Measurements from ENCODE around the gene RAMACL.
"Not testable (repeated sequence)": the region's sequence is repeated elsewhere in the genome, so short reads cannot be mapped to it uniquely, and the experiment has no call there.

Gene RAMACL

DNA sequence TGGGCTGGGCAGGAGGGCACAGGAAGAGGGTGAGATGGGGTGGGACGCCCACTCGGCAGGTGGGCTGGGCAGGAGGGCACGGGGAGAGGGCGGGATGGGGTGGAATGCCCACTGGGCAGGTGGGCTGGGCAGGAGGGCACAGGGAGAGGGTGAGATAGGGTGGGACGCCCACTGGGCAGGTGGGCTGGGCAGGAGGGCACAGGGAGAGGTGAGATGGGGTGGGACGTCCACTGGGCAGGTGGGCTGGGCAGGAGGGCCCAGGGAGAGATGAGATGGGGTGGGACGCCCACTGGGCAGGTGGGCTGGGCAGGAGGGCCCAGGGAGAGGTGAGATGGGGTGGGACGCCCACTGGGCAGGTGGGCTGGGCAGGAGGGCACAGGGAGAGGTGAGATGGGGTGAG lies 4.7 kb downstream of the RAMACL start:
- not testable (repeated sequence) for H3K27ac ChIP-seq, H3K4me3 ChIP-seq

DNA sequence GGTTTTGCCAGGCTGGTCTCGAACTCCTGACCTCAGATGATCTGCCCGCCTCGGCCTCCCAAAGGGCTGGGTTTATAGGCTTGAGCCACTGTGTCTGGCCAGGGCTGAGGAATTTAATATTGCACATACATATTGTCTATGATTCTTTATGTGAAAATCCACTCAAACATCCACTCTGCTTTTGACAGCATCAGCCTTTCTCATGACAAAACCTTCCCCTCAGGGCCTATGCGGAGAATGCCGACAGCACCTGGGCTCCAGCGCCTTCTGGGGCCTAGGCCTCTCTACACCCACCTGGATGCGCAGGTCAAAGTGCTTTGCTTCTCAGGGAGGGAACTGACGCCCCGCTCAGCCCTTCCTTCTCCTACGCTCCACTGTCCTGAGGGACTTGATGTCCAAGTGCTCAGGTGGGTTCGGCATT lies 5.4 kb downstream of the RAMACL start:
- Histone ChIP-seq H3K27ac (no peak overlapping the region), H3K4me3 (no peak overlapping the region)

DNA sequence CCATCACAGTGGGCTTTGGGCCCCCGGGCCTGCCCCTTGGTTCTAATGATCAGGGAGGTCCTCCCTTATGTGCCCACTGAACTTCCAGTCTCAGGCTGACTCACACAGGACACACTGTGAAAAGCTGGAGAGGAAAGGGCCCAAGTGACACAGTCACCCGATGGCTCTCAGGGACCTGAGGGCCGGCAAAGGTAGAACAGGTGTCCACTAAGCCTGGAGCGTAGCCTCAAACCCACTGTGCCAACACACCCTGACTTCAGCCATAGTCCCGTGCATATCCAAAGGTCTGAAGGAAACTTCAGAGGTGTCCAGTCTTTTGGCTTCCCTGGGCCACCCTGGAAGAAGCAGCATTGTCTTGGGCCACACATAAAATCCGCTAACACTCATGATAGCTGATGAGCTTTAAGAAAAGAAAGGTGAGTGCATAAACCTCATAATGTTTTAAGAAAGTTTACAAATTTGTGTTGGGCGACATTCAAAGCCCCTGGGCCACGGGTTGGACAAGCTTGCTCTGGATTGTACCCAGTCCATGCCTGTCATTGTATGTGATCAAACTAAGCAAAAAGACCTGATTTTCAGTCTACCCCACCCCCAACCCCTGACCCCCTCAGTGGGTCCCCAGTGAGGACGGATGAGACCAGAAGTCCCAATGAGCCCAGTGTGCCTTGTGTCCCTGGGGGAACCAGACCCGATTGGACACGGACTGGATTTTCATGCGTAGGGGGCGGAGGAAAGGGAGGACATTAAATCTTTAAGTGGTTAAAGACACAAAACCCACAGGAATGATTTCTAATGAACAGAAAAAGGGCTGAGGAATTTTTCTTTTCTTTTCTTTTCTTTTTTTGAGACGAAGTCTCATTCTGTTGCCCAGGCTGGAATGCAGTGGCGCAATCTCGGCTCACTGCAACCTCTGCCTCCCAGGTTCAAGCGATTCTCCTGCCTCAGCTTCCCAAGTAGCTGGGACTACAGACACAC lies 6.1 kb downstream of the RAMACL start:
- no peak overlapping the region for H3K27ac ChIP-seq
- H3K4me3 ChIP-seq = no peak overlapping the region

DNA sequence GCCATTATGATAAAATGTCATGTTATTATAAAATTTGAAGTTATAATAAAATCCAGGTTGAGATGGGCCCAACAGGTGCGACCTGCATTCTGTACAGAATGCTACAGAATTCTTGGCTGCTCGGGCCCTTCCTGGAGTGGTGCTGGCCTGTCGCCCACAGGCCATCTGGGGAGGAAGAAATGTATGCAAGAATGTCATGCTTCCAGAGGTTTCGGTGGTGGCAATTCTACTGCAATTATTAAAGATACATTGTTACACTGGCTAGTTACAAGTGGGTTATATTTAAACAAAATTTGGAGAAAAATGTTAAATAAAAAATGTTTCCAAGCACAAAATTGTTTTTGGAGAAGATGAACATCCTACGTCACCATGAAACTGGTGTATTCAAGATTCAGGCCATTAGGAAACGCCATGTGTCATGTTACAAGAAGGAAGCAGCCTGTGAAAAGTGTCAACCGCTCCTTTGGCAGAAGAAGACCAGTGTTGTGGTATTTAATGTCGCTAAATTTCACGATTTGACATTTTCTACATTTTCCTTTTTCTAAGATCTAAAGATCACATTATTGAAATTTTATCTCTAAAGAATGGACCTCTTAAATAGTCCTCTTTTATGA lies 7.1 kb downstream of the RAMACL start:
- H3K27ac ChIP-seq = no peak overlapping the region

DNA sequence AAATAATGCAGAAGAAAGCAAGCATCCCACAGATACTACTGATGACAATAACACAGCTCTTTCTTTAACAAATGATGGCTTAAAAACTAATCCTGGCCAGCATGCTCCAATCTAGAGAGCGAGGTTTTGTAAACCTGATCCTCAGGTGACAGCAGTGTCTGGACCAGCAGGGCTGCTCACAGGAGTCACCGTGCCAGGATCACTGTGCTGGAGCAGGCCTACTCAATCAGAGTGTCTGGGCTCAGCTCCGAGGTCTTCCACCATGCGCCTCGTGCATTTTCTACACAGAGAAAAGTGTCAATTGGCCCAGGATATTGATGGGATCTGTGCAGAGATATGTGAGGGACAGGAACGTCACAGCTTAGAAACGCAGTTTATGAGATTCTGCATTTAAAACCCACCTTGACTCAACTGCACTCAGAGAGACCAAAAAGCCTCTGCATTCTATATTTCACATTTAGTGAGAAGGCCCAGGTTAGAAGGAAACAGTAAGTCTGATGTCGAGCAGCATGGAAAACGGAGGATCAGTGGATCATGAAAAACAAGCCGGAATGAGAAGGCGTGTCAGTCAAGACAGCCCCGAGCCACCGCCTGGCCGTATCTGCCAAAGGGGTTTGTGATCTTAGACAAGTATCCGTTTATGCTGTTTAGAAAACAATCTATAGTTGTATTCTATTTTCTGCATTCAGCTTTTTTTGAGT lies 7.8 kb downstream of the RAMACL start:
- Histone ChIP-seq H3K27ac (no peak overlapping the region), H3K4me3 (no peak overlapping the region)

More for the DNA sequence above, 7.1 kb downstream of the RAMACL start:
- no peak overlapping the region for H3K4me3 ChIP-seq

DNA sequence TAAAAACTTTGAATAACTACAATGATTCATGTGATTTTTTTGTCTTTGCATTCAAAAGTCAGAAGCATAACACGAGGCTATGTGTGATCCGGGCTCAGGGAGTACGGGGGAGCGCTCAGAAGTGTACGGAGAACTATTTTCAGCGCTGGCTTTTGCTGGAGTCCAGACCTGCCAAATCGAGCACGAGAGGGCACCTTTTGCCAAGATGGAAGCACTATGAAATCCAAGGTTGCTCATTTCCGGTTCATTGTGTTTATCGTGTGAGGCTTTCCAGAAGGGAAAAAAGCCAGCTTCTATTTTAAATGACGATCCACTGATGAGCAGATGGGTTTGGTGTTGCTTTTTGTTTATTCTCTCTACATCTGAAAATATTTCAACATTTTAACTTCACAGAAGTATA lies 11.3 kb downstream of the RAMACL start:
- no peak overlapping the region for H3K4me3 ChIP-seq
- H3K27ac ChIP-seq = peak overlapping the region in 1 of 21 experiments; percentile 2

DNA sequence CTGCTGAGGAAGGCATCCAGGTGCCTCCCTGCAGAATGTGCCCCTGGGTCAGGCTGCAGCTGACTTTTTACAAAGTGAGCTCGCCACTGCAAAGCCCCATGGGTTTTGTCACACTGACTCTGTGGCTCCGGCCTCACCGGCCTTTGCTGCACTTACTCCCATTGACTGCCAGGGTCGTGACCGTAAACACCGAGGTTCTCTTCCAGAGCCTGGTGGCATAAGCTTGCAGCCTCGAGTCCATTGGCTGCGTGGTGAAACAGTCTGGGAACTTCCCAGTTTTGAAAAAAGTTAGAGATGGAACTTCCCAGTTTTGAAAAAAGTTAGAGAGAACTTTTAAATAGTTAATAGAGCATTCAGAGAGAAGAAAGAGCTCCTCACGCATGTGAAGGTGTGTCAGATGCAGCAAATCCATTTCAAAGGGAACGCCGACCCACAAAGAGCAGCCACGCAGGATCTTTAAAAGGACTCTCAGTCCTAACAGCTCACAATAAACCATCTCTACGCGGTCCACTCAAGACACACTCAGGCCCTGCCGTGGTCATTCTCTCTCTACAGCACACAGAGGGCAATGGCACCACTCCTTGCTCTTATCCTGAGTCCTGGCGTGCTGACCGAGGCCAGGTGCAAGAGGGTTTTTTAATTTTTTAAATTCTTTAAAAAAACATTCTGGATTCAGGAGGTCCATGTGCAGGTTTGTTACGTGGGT lies 12.8 kb downstream of the RAMACL start:
- Histone ChIP-seq H3K4me3 (no peak overlapping the region), H3K27ac (no peak overlapping the region)

DNA sequence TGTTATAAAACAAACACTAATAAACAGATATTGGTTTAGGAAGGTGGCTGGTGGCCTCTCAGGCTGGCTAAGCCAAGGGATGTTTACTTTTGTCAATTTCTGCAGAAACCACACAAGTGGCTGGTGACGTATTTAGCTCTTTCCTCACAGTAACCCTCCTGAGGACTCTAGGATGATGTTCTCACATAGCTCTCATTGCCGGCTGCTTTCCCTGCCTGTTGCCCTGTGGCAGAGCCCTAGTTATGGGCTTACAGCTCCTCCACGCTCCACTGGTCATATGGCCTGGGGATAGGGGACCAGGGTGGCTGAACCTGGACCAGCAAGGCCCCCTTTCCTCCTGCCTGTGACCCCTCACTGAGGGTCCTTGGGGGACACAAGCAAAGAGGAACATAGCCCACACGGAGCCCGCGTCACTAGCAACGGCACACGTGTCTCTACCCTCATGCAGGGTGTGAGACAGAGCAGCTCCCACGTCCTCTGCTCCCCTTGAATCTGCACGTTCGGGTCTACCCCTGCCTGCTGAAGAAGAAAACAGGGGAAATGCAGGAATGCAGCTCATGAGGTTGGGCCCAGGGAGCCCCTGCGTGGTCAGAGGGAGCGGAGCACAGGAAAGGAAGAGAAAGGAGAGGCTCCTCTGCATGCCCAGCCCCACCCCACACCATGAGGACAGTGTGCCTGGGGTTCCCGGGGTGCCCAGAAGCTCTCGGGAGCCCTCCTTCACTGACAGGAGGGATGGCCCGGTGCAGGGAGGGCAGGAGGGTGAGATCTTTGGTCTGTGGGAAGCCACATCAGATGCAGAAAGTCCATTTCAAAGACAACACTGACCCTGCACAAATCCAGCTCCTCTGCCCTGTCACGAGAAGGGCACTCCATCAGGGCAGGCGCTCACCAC lies 13.9 kb downstream of the RAMACL start:
- H3K4me3 ChIP-seq = no peak overlapping the region
- H3K27ac ChIP-seq = no peak overlapping the region

DNA sequence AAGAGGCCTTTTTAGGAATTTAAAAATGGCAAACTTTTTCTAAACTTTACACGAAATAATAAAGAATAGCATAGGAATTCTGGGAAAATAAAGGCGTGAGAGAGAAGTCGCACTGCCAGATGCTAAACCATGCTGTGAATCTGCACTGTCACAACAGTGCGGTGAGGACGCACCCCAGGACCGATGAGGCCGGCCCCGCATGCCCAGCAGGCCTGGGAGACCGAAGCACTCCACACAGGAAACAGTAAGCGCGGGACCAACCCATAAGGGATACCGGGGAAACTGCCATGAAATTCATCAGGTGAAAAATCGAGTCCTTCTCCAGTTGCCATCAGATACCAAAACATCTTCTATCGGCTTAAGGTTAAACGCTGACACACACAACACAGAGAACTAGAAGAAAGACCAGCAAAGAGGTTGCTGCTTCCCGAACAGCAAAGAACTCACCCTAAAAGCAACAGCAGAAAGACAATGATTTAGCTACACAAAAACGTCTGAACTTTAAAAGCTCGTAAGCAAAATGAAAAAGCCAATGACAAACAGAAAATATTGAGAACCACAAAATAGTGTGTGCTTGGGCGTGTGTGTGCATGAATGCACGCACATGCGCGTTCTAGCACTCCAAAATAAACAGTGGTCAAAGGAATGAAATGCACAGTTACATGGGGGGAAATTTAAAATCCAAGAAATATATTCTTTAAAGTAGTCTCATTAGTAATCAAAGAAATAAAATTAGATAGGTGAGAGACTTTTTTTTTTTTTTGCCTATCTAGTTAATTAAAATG lies 15.4 kb downstream of the RAMACL start:
- no peak overlapping the region for H3K27ac ChIP-seq
- no peak overlapping the region for H3K4me3 ChIP-seq

DNA sequence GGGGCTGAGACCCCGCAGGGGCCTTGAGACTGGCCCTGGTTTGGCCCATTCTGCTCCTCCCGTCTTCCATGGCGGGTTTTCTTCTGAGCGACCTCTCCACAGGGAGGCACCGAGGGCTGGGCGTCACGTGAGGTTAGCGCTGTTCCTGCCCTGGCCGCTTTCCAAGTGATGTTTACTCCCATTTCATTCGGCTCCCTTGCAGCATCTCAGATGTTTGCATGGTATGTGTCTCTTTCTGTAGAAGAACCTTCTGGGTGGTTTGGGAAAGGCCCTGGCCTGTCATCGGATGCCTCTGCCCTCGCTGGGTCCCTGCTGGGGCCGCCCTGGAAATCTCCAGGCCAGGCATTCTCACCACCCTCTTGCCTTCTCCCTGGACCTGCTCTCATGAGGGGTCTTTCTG lies 17.3 kb downstream of the RAMACL start:
- Histone ChIP-seq H3K27ac (no peak overlapping the region), H3K4me3 (no peak overlapping the region)

DNA sequence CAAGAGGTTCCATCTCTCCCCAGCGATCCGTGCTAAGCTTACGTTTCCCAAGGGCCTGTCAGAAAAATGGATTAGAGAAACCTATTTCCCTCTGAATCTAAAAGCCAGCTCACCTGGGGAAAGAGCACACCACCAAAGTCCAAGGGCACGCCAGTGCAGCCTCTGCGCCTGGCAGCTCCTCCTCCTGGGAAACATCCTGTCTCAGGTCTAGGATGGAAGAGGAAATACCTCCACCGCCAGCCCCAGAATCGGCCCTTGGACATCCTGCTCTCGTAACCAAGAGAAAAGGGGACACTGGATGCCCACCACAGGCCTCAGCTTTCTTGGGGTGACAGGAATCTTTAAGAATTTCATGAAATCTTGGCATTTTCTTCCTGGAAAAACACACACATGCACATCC lies 18.7 kb downstream of the RAMACL start:
- Histone ChIP-seq H3K27ac (peak overlapping the region in 1 of 21 experiments; percentile 19), H3K4me3 (no peak overlapping the region)

DNA sequence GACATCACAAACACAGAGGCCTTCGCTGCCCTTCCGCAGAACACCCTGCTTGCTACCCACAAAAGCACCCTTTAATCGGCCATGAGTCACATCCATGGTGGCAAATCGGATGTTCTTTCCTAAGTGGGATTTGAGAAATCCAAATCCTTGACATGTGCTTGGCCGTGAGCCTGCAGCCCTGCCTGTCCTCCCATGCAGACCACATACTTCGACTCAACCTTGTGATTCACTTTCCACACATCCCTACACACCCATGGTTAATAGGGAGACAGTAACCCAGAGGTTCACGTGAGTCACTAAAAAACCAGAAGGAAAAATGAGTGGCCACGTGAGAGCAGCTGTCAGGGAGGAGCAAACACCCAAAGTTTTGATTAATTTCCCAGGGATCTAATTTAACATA lies 19.4 kb downstream of the RAMACL start:
- H3K27ac ChIP-seq = peak overlapping the region in 1 of 21 experiments; percentile 32
- no peak overlapping the region for H3K4me3 ChIP-seq

DNA sequence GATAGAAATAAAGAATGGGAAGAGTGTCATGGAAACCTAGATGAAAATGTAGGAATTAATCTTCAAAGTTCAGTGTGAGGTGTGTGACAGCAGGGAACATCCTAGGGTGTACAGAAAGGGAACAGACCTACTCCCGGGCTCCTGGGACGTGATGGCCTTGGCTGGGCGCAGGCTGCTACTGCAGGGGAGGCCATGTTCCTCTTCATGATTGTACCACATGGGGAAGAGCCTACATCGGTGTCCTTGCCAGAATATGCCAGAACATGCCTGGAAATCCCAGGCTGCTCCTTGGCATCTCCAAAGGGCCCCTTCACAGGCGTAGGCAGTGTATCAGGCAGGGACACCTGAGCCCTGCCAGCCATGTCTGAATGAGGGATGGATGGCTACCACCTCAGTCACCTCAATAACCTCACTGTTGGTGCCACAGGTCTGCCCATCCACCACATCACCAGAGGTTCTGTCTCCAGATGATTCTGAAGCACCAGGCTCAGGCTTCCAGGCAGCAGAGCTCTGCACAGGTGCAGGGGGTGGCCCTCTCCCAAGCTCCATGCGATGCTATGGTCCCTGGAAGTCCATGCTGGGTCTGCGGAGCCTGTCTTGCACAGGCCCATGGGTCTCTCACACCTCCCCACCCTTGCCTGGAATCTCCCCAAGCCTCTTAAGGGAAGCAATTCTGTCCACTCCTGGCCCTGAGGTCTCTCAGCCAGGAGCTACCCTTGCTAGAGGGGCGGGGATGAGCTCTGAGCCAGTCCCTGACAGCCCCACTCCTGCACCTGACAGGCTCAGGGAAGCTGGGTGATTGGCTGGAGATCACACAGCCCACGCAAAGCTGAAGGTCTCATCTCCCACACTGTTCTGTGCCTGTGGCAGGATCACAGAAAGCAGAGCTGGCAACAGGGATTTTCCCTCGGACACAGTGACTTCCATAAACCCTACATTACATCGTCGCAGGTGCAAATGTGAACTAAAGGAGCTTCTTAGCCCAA lies 20.2 kb downstream of the RAMACL start:
- H3K27ac ChIP-seq = peak overlapping the region in 1 of 21 experiments; percentile 32
- no peak overlapping the region for H3K4me3 ChIP-seq

DNA sequence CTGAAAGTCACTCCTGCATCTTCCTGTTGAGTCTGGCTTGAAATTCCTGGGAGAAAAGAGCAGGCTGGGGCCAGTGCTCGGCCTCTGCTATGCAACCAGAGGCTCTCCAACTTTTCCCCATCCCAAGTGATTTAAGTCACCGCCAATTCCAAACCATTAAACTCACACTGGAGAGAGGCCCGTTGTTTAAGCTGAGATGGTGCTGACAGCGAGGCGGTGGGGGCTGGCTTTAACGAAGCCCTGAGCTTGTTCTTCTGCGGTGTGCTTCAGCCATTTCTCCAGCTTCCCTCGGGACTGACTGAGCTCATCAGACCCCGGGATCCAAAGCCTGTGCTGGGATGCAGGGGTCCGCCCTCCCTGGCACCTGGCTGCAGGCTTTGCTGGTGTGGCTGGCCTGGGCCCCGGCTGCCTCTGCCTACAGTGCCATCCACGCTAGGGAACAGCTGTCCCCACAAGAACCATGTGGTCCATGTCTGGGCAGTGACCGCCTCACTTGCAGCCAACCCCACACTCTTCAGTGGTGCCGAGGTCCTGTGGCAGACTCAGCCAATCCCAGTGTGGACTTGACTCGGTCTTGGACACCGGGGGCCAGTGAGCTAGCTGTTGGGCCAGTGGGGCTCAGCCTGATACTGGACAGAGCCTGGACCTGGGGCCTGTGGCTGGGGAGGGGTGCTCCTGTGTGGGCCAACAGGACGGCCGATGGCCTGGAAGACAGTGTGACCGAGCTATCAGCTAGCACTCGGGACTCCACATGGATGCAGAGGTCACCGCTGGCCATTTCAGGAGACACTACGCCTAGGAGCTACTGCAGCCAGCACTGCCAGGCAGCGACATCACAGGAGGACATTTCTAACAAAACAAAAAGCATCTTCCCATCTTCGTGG lies 21.2 kb downstream of the RAMACL start:
- no peak overlapping the region for H3K4me3 ChIP-seq
- no peak overlapping the region for H3K27ac ChIP-seq

DNA sequence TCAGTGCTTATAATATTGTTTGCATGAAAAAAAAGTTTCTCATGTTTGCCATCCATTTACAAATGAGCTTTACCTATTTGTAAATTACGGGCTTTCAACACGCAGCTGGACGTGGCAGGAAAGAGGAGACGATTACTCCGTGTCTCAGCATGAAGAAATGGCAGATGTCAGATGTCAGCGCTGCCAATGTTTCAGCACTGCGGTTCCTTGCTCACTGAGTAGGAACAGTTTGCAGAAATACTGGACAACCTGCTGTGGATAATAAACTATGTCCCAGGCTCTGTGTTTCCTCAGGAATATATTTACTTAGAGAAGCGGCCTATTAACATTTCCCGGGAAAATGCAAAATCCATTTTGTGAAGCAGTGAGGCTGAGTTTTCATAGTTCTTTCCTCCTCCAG lies 22.7 kb downstream of the RAMACL start:
- Histone ChIP-seq H3K27ac (no peak overlapping the region), H3K4me3 (no peak overlapping the region)

DNA sequence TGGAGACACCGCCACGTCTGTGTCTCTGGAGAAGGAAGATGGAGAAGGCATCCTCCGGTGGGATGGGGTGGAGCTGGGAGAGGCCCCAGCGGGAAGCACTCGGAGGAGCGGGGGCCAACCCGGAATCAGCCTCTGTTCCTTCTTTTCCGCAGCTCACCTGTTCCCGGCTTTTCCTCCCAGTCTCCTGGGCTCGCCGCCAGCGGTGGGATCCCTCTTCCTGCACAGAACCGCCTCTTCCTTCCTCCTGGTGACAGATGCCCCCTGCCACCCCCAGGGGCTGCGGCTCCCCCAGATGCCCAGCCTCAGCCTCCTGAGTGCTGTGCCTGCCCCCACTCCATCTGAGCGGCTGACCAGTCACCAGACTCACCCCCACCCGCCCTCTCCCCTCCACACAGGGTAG lies 23.3 kb downstream of the RAMACL start:
- Histone ChIP-seq H3K27ac (peak overlapping the region in 2 of 21 experiments; percentile 28 to 68), H3K4me3 (no peak overlapping the region)

All from skin epidermis (tissue), 12 donors.